COLO829 (cell line): Measurements from ENCODE around the gene KANK4.

Experiments used
- DNase-seq: peaks from one replicate; pipeline ENCODE4 v3.0.0; 2012; ENCODE audit warnings: low spot score

The KANK4 gene

DNA sequence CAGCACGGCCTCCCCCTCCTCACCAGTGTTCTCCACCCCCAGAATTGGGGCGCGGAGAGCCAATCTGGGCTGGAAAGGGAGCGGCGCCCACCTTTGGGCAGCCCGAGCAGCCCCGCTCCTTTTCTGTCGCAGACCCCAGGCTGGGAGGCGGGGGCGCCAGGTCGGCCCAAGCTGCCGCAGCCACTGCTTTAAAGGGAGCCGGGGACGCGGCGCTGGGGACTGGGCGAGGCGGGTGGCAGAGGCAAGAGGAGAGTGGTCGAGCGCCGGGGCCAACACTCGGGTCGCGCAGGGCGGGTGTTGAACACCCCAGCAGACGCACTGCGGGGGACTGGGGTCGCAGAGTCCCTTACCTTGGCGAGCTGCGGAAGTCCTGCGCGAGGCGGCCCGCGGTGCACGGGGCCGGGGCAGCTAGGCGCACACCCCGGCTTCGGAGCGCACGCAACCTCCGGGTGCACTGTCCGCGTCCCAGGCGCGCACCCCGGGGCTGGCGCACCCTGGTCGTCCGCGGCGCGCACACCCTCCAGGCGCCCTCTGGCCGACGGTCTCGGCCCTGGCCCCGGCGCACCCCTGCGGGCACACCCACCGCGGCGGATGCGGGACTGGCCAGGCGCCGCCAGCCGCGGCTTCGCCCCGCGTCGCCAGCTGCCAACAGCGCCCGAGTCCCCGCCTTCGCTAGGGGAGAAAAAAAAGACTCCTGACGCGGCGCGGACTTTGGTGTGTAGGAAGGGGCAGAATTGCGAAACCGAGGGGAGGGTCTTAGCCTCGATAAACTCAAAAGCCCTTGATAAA lies at the start of gene KANK4:
Gene KANK4 (minus strand): TSS at position 679 of the 789 bp plus-strand sequence. CDS start 37,870 bp downstream, outside the sequence.
- DNase-seq = no peak

DNA sequence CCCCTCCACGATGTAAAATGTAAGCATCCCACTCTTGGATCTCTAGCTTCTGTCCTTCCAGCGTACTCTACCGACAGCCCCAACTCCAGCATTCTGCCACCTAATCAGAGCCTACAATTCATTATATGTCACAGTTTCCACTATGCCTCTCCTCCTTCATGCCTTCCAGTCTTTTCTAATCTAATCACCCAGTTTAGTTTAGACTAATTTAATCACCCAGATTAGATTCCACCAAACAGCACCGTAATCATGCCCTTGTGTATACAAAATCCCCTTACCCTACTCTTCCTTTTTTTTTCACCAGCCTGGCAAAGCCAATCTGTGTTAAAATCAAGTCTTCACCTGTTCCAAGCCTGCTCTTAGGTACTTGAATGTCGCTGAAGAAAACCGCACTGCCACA lies 49.8 kb upstream of the KANK4 start:
- no peak for DNase-seq

- no peak for DNase-seq
Observed at GRCh38 chr1:62367005-62367557, 47.8 kb upstream of the KANK4 start.

GRCh38 chr1:62364721-62365120 lies 45.5 kb upstream of the KANK4 start:
- DNase-seq = no peak

DNA sequence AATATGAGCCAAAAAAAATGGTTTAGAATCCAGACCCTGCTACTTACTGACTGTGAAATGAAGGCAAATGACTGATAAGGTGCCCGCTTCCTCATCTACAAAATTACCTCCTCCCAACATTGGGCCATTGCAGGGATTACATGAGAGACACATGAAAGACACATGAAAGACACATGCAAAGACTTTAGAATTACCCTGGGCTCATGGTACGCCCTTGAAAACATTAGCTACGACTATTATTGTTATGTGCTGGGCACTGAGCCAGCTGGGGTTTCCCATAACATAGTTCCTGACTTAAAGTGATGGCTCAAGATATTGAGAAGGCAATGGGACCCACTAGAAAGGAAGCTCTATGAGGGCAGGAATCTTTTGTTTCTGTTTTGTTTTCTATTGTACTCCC lies 43.7 kb upstream of the KANK4 start:
- no peak for DNase-seq

GRCh38 chr1:62362061-62362917 lies 43.1 kb upstream of the KANK4 start:
- no peak for DNase-seq

GRCh38 chr1:62361431-62361830 lies 42.2 kb upstream of the KANK4 start:
- DNase-seq = no peak

DNA sequence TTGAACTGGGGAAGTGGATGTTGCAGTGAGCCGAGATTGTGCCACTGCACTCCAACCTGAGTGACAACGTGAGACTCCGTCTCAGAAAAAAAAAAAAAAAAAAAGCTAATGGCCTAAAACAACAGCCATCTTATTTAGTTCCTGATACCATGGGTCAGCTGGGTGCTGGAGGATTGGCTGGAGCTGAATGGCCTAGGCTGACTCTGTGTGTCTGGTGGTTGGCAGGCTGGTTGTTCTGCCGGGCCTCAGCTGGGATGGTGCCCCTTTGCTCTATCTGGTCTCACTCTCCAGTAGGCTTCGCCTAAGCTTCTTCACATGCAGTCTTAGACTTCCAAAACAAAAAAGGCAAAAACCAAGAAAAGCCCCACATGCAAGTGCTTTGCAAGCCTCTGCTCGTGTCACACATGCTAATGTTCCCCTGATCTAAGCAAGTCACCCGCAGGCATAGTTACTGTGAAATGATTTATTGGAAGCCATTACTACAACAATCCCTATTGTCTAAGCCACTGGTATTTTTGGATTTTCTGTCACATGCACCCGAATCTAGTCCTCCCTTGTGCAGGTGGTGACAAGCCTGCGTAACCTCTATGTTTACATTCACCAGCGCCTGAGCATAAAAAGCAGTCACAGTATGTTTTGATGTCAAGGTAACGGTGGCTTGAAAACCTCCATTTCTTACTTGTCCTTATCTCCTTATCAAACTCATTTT lies 39.6 kb upstream of the KANK4 start:
- no peak for DNase-seq

- no peak for DNase-seq
Observed at GRCh38 chr1:62357916-62358315, 38.7 kb upstream of the KANK4 start.

GRCh38 chr1:62356257-62356835 lies 37.1 kb upstream of the KANK4 start:
- DNase-seq = peak; percentile 76

GRCh38 chr1:62355095-62355494 lies 35.9 kb upstream of the KANK4 start:
- no peak for DNase-seq

DNA sequence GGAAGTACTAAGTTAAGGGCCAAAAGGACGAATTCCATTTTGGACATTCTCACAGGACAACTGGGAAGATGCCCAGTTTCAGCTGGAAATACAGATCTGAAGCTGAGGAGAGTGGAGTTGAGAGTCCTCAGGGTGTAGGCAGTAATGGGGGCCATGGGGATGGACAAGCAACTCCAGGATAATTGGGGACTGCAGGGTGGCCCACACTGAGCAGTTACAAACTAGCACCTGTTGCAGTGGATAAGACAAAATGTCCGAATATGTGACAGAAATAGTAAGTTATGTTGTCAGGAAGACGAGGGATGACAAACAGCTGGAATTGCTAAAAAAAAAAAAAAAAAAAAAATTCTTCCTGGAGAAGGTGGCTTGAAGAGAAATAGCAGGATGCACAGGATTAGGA lies 34.6 kb upstream of the KANK4 start:
- no peak for DNase-seq

DNA sequence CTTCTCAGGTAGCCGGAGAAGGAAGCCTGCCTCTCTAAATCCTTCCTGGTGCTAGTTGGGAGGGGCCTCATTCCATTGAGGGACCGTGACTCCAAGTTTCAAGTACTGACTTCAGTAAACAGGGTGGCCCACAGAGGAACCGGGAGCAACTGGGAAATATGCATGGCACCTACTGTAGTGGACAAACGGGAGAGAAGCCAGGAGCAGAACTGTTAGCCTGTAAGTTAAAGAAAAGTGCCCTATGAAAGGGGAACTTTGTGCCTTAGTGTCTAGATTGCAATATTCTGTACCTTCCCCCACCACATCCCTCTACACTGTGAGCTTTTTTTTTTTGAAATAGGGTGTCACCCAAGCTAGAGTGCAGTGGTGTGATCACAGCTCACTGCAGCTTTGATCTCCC lies 33.2 kb upstream of the KANK4 start:
- DNase-seq = no peak

GRCh38 chr1:62349470-62350233 lies 30.4 kb upstream of the KANK4 start:
- no peak for DNase-seq

- DNase-seq = no peak
Observed at GRCh38 chr1:62346886-62347285, 27.7 kb upstream of the KANK4 start.

DNA sequence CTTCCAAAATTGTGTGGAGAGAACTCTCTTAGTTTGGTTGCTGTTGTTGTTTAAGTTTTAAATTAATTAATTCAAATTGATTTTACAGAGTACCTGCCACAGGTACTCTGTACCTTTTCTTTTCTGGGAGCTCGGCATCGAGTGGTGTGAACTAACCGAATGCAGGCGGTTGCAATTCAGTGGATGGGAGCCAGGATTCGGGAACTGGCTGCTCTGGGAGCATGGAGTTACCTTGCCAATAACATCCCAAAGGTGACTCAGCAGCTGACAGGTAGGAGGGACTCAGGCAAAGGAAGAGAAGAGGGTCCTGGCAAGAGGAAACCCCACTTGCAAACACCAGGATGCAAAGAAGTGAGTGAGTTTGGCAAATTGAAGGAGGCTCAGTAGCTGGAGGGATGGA lies 24.7 kb upstream of the KANK4 start:
- DNase-seq = no peak

- DNase-seq = no peak
Observed at GRCh38 chr1:62342270-62342669, 23.0 kb upstream of the KANK4 start.

DNA sequence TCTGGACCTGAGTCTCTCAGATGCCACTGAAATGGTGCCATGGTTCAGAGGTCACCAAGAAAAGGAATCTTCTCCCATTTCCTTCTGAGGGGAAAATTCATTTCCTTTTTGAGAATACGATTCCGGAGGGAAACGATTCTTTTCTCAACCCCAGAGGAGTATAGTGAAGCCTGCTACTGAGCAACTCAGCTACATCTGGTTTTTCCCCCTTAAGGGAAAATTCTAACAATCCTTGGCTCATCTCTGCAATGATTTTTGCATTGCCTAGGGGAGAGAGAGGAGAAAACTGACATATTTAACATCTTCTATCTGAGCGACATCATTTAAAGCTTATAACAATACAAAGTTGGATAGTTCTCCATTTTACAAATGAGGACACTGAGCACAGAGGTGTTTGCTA lies 22.4 kb upstream of the KANK4 start:
- no peak for DNase-seq

DNA sequence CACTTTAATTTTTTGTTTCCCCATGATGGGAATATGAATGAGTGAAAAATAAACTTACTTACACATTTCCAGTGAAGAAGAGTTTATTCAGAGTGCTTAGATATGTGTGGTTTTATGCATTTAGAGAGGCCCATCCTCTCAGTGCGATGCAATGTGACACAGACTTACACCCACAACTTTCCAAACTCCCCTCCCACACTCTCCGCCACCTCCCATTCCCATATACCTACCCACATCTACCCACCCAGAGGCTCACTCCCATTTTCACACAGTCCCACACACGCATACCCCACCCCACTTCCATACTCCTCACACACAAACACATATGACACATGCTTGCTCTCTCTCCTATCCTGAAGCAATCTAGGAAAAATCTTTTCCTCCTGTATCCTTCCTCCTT lies 21.9 kb upstream of the KANK4 start:
- no peak for DNase-seq

- DNase-seq = no peak
Observed at GRCh38 chr1:62337706-62338631, 18.7 kb upstream of the KANK4 start.
